ENCODE measurements around the gene CYSTM1.

CYSTM1 gene

GRCh38 chr5:140252470-140253126, 77.6 kb downstream of the CYSTM1 start:
- in situ Hi-C loops (cut with MboI; ENCODE audit: low sequenced_read_pairs), result no loop called here

GRCh38 chr5:140253985-140254384, 79.0 kb downstream of the CYSTM1 start:
- in situ Hi-C loops (cut with MboI; ENCODE audit: low sequenced_read_pairs), result no loop called here

GRCh38 chr5:140255460-140256157, 80.6 kb downstream of the CYSTM1 start:
- in situ Hi-C loops (cut with MboI; ENCODE audit: low sequenced_read_pairs), result no loop called here

- in situ Hi-C loops (cut with MboI; ENCODE audit: low sequenced_read_pairs), result no loop called here
Measured at GRCh38 chr5:140256726-140257125, 81.7 kb downstream of the CYSTM1 start.

- in situ Hi-C loops (cut with MboI; ENCODE audit: low sequenced_read_pairs), result no loop called here
Measured at GRCh38 chr5:140258016-140258415, 83.0 kb downstream of the CYSTM1 start.

- in situ Hi-C loops (cut with MboI; ENCODE audit: low sequenced_read_pairs), result no loop called here
Measured at GRCh38 chr5:140258873-140259272, 83.9 kb downstream of the CYSTM1 start.

GRCh38 chr5:140259500-140259899, 84.5 kb downstream of the CYSTM1 start:
- in situ Hi-C loops (cut with MboI; ENCODE audit: low sequenced_read_pairs), result no loop called here

GRCh38 chr5:140260089-140260656, 85.2 kb downstream of the CYSTM1 start:
- in situ Hi-C loops (cut with MboI; ENCODE audit: low sequenced_read_pairs), result no loop called here

GRCh38 chr5:140261403-140262171, 86.6 kb downstream of the CYSTM1 start:
- in situ Hi-C loops (cut with MboI; ENCODE audit: low sequenced_read_pairs), result no loop called here

- in situ Hi-C loops (cut with MboI; ENCODE audit: low sequenced_read_pairs), result no loop called here
Measured at GRCh38 chr5:140262221-140262620, 87.2 kb downstream of the CYSTM1 start.

GRCh38 chr5:140262839-140263238, 87.9 kb downstream of the CYSTM1 start:
- in situ Hi-C loops (cut with MboI; ENCODE audit: low sequenced_read_pairs), result no loop called here

GRCh38 chr5:140265845-140266244, 90.9 kb downstream of the CYSTM1 start:
- in situ Hi-C loops (cut with MboI; ENCODE audit: low sequenced_read_pairs), result no loop called here

GRCh38 chr5:140266471-140267200, 91.6 kb downstream of the CYSTM1 start:
- in situ Hi-C loops (cut with MboI; ENCODE audit: low sequenced_read_pairs), result no loop called here

- in situ Hi-C loops (cut with MboI; ENCODE audit: low sequenced_read_pairs), result no loop called here
Measured at GRCh38 chr5:140267201-140267540, 92.2 kb downstream of the CYSTM1 start.

- in situ Hi-C loops (cut with MboI; ENCODE audit: low sequenced_read_pairs), result no loop called here
Measured at GRCh38 chr5:140267559-140268018, 92.6 kb downstream of the CYSTM1 start.

- in situ Hi-C loops (cut with MboI; ENCODE audit: low sequenced_read_pairs), result no loop called here
Measured at GRCh38 chr5:140270008-140270407, 95.0 kb downstream of the CYSTM1 start.

GRCh38 chr5:140273401-140273877, 98.5 kb downstream of the CYSTM1 start:
- in situ Hi-C loops (cut with MboI; ENCODE audit: low sequenced_read_pairs), result no loop called here

GRCh38 chr5:140275837-140276236, 100.8 kb downstream of the CYSTM1 start:
- in situ Hi-C loops (cut with MboI; ENCODE audit: low sequenced_read_pairs), result no loop called here

GRCh38 chr5:140282266-140282665, 107.3 kb downstream of the CYSTM1 start:
- in situ Hi-C loops (cut with MboI; ENCODE audit: low sequenced_read_pairs), result no loop called here

- in situ Hi-C loops (cut with MboI; ENCODE audit: low sequenced_read_pairs), result no loop called here
Measured at GRCh38 chr5:140284013-140284412, 109.0 kb downstream of the CYSTM1 start.

GRCh38 chr5:140286424-140286823, 111.4 kb downstream of the CYSTM1 start:
- in situ Hi-C loops (cut with MboI; ENCODE audit: low sequenced_read_pairs), result no loop called here
